ENCODE measurements around the gene SORBS1.

- TF ChIP-seq, protein P1, sequence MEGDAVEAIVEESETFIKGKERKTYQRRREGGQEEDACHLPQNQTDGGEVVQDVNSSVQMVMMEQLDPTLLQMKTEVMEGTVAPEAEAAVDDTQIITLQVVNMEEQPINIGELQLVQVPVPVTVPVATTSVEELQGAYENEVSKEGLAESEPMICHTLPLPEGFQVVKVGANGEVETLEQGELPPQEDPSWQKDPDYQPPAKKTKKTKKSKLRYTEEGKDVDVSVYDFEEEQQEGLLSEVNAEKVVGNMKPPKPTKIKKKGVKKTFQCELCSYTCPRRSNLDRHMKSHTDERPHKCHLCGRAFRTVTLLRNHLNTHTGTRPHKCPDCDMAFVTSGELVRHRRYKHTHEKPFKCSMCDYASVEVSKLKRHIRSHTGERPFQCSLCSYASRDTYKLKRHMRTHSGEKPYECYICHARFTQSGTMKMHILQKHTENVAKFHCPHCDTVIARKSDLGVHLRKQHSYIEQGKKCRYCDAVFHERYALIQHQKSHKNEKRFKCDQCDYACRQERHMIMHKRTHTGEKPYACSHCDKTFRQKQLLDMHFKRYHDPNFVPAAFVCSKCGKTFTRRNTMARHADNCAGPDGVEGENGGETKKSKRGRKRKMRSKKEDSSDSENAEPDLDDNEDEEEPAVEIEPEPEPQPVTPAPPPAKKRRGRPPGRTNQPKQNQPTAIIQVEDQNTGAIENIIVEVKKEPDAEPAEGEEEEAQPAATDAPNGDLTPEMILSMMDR (IDR thresholded peaks at IDR 0.05): no peak
- TF ChIP-seq POLR2A (IDR thresholded peaks at IDR 0.05): no peak
Measured at GRCh38 chr10:95308389-95309302, 252.5 kb downstream of the SORBS1 start.
